ENCODE measurements around the gene AMZ1. TPM values are rescaled to one million over a fixed set of nuclear protein-coding genes. Genes with fewer than 3 reads are reported as not detected.

Gene AMZ1, protein sequence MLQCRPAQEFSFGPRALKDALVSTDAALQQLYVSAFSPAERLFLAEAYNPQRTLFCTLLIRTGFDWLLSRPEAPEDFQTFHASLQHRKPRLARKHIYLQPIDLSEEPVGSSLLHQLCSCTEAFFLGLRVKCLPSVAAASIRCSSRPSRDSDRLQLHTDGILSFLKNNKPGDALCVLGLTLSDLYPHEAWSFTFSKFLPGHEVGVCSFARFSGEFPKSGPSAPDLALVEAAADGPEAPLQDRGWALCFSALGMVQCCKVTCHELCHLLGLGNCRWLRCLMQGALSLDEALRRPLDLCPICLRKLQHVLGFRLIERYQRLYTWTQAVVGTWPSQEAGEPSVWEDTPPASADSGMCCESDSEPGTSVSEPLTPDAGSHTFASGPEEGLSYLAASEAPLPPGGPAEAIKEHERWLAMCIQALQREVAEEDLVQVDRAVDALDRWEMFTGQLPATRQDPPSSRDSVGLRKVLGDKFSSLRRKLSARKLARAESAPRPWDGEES
- total RNA-seq (2014; rRNA removed): not detected in 2 replicates
- polyA plus RNA-seq (2012): 0.34 TPM

DNA sequence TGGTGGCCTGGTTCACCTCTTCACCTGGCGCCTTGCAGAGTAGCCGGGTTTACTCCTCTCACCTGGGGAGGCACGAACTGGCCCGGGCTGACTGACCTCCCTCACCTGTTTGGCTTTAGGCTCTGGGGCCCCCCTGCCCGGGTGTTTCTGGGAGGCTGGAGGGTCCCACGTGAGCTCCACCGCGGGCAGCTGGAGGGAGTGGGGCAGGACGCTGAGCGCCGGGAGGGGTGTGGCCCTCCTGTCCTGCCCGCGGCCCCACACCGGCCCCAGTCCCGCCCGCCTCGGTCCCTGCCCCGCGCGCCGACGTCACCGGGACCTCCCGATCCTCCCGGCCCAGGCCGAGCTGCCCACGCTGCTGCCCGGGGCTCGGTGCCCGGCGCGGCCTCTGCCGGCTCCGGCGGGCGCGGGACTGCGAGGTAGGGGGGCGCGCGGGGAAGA, at the start of gene AMZ1:
Gene AMZ1 (plus strand): TSS at position 322 of the 438 bp plus-strand sequence. CDS start 12,250 bp downstream, outside the sequence.
- DNase-seq (ENCODE audit: low read depth): no peak

DNA sequence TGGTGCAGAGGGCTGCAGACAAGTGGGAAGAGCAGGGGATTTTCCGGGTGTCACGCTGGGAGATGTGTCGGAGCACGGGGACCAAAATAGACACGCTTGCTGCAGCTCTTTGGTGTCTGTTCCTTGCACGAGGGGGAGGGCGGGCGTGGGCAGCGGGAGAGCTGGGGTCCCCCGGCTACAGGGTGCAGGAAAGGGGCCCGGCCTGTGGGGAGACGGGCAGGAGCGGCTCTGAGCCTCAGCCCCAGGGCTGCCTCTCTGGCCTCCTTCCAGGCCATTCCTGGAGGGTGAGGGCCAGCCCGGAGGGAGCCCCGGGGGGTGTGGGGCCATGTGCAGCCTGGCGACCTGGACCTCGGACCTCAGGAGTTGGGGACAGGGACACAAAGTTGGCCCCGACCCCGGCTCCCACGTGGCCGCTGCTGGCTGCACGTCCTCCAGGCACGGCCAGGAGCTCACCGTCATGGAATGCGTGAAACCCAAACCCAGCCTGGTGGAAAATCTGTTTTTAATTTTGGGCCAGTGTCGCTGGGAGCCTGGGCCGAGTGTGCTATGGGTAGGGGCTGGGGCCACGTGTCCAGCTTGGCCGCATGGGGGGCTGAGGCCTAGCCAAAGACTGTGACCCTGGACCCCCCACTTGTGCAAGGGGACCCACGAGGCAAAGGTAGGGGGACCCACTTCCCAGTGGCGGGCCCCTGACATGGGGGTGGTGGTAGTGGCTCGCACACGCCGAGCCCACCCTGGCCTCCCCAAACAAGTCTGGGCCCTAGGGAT, 49.6 kb upstream of the AMZ1 start:
- DNase-seq (ENCODE audit: low read depth): no peak

DNA sequence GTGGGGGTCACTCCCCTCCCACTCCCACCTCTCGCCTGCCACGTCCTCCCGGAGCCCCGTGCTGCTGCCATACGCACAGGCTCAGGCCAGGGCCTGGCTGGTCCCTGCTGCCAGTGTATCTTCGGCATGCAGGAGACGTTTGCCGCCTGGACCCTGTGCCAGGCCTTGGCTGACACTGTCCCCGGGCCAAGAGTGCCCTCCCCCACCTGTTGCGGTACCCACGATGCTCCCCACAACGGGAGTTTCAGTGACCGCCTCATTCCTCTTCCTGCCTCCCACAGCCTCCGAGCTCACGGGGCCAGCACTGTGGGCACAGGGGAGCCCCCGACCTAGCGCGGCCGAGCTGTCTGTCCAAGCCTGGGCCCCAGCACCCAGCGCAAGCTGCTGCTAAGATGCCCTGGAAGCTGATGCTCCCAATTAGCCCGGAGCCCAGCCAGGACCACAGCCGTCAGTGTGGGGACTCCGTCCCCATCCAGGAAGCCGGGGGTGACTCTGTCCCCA, 48.8 kb upstream of the AMZ1 start:
- no peak for DNase-seq (ENCODE audit: low read depth)

DNA sequence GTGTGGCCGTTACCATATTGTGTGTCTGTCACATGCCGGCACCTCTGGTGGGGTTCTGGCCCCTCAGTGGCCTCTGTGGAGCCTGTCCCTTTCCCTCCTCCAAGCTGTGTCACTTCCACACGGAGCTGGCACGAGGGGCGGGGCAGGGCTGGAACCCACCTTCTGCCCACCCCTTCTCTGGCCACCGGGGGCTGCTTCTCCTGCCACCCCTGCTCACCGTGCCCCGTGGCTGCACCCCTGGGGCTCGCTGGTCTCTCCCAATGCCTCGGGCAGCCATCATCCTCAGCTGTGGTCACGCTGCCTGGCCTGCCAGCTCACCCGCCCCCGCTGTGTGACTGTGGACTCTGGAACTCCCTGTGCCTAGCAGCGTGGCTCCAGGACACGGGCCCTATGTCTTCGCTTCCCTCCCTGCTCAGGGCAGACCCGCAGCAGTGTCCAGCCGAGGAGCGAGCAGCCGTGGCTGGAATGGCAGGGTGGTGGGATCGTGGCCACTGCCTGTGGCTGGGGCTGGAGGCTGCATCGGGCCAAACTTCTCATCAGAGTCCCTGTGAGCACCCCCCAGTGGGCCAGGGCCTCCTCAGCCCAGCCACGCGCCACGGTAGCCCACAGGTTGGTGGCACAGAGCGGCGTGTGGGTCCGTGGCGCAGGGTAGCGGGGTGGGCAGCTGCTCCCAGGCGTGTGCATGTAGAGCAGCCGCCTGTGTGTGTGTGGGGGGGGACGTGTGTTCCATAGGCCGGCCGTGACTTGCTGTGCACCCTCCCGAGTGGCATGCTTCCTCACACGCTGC, 48.1 kb upstream of the AMZ1 start:
- no peak for DNase-seq (ENCODE audit: low read depth)

DNA sequence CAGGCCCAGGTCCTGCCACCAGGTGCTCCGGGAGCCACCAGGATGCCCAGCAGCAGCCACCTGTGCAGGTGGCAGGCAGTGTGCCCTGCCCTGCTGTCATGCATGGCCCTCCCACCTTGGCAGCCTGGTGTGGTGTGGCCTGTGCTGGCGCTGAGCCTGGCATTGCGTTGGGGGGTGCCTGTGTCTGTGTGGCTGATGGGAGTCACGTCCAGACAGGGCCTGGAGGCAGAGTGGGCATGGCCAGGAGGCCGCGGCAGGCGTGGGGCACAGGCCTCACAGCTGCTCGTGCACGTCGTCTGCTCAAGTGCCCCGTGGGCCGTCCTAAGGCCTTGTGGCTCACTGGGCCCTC, 47.5 kb upstream of the AMZ1 start:
- DNase-seq (ENCODE audit: low read depth): peak; percentile 36

DNA sequence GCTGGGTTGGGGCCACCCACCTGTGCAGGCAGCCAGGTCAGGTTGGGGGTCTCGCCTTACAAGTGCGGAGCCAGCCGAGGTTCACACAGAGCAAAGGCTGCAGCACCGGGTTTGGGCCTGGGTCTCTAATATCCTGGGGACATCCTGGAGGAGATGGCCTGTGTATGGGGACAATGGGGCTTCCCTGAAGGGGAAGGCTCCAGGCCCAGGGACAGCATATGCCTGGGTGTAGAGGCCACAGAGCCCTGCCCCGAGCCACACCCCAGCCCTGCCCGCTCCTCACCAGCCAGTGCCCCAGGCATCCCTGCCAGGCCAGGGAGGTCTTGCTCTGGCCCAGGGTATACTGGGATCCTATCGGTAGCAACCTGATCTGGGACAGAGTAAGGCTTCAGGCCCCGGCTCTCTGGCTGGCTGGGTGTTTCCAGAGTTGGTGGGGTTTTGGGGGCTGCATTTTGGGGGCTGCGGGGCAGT, 47.1 kb upstream of the AMZ1 start:
- no peak for DNase-seq (ENCODE audit: low read depth)

DNA sequence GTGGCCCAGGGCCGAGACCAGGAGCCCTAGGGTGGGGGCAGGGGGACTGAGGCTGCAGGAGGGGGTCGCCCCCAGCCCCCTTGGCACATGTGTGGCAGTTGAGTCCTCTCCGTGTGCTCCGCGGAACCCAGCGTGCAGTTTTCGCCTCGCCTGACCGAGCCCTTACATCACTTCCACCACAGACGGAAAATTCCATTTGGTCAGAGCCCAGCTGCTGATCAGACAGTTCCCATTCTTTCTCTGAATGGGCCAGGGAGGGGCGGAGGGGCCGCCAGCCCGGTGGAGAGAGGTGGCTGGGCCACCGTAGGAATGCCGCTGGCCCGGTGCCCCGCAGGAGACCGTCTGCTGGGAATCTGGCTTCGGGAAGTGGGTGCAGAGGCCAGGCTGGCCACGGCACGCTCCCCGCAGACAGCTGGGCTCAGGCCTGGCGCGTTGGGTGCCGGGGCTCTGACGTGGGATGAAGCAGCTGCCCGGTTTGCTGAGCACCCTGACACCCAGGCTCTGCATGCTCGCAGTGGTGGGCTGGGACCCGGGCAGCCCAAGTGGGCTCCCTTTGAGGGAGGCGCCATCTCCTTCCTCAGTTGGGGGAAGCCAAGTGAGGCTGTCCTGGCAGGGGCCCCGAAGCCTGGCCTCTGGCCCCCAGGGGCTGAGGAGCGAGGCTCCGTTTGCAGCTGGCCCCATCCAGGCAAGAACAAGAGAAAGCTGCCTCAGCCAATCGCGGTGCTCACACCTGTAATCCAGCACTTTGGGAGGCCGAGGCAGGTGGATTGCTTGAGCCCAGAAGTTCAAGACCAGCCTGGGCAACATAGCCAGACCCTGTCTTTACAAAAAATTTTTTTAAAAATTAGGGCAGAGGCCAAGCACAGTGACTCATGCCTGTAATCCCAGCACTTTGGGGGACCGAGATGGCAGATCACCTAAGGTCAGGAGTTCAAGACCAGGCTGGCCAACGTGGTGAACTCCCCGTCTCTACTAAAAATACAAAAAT, 46.3 kb upstream of the AMZ1 start:
- DNase-seq (ENCODE audit: low read depth): peak; percentile 96

DNA sequence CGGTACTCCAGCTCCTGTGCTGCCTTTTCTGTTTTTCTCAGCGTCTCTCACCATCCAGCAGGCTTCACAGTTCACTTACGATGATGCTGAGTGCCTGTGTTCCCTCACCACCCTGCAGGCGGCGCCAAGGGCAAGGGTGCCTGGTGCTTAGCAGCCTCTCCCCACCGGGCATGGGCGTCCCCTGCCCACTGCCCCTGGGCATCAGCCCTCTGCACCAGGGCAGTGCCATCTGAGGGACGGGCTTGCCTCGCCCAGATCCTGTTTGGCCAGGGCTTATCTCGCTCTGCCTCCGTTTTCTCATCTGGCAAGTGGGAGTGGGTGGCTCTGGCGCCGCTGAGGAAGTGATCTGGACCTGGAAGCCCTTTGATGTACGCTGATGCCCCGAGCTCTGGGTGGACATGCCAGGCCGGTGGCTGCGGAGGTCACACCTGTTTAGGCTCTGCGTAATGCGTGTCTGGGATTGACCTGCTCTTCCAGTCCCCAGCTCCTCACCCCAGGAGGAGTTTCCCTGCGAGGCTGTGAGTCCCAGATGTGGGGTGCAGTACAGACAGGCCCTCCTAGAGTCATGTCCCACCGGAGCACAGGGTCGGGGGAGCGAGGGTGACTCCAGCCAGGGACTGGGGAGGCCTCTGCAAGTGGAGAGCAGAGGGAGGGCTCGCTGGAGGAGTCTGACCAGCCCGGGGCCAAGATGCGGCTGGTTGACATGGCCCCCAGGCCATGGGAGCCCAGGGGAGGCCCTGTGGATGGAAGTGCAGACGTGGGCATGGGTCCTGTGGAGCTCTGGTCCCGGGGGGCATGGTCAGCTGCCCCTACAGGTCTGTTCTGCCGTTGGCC, 44.4 kb upstream of the AMZ1 start:
- DNase-seq (ENCODE audit: low read depth): no peak

DNA sequence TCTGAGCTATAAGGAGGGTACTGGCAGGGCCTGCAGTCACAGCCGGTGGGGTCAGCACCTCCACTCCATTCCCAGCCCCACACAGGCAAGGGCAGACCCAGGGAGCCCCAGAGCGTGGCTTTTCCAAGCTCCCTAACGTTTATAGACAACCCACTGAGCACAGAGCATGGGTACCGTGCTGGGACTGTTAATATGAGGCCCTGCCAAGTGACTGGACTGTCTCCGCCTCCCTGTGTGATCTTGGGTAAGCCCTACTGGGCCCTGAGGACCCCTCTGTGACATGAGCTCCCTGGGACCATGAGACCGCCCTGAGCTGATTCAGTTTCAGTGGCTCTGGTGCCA, 43.8 kb upstream of the AMZ1 start:
- no peak for DNase-seq (ENCODE audit: low read depth)

DNA sequence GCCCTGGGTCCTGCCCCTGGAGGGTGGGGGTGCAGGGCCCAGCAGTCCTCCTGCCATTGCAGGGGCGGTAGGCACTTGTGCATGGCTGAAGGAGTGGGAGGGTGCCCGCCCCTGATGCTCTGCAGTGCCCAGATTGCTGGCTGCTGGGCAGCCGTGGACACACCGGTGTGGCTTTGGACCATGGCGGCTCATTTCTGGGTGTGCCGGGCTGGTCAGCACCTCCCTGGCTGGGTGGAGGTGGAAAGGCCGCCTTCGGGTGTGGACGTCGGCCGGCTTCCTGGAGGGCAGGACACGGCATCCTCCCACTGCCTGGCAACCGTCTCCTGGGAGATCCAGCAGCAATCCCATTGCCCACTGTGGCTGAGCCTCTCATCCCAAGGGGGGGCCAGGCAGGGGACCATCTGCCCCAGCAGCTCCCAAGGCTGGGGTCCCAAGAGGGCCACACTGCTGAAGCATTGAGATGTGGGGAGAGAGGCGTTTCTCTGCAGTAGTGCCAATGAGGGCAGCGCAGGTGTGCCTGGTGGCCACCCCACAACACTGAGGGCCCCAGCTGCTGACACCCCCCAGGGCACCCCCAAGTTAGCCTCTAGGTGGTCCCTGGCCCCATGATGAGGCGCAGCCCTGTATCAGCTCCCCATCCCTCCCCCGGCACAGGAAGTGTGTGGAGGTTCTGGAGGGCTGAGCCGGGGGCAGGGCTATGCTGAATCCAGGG, 43.3 kb upstream of the AMZ1 start:
- no peak for DNase-seq (ENCODE audit: low read depth)

DNA sequence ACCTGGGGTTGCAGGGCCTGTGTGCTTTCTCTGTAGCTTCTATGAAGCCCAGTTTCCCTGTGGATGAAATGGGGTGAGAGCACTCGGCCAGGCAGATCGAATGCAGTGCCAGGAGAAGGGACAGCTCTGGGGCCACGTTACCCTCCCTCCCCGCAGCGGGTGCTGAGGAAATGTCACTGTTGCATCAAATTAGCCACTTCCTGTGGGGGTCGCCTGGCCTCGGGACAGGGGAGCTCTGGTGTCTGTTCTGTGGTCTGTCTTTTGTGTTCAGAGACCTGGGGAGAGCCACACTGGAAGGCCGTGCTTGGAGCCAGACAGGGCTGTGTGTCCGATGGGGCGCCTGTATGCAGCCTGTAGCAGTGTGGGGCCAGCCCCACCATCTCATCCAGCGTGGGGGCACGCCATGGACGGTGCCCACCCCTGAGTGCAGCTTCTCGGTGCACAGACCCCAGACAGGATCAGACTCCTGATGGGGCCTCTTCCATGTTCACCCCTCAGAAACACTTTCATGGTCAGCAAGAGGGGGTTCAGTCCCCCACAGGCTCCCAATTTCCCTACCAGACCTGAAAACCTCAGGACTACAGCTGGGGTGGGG, 42.6 kb upstream of the AMZ1 start:
- no peak for DNase-seq (ENCODE audit: low read depth)

DNA sequence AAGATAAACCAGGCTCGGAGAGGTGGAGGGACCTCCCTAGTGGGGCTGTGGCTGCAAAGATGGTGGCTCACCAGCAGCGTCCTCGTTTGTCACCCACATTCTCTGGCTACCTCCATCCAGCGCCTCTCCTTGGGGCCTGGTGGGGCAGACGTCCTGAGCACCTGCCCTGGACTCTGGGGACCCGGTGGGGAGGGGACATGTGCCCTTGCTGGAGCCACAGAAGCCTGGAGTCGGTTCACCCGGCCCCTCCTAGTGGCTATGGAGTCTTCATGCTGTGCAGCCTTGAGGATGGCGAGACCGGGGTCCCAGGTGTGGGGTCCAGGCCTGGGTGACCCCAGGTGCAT, 41.7 kb upstream of the AMZ1 start:
- DNase-seq (ENCODE audit: low read depth): no peak

DNA sequence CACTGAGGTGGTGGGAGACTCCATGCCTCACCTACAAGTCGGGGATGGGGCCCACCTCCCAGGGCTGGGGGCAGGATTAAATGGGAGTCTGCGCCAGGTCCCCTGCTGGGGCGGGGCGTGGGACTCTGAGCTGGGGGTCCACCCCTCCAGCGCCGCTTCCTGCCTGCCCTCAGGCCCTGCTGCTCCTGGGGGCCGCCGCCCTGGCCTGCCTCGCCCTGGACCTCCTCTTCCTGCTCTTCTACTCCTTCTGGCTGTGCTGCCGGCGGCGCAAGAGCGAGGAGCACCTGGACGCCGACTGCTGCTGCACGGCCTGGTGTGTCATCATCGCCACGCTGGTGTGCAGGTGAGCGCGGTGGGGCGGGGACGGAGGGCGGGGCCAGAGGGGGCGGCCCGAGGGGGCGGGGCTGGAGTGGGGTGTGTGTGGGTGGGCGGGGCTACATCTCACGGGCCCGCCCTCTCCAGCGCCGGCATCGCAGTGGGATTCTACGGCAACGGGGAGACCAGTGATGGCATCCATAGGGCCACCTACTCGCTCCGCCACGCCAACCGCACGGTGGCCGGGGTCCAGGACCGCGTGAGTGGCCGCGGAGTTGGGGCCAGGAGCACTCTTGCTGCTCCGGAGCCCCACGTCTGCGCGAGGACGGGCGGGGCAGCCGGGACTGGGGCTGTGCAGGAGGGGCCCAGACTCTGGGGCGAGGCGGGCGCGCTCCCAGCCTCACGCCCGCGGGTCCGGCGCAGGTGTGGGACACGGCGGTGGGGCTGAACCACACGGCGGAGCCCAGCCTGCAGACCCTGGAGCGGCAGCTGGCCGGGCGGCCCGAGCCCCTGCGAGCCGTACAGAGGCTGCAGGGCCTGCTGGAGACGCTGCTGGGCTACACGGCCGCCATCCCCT, 41.1 kb upstream of the AMZ1 start:
- no peak for DNase-seq (ENCODE audit: low read depth)

DNA sequence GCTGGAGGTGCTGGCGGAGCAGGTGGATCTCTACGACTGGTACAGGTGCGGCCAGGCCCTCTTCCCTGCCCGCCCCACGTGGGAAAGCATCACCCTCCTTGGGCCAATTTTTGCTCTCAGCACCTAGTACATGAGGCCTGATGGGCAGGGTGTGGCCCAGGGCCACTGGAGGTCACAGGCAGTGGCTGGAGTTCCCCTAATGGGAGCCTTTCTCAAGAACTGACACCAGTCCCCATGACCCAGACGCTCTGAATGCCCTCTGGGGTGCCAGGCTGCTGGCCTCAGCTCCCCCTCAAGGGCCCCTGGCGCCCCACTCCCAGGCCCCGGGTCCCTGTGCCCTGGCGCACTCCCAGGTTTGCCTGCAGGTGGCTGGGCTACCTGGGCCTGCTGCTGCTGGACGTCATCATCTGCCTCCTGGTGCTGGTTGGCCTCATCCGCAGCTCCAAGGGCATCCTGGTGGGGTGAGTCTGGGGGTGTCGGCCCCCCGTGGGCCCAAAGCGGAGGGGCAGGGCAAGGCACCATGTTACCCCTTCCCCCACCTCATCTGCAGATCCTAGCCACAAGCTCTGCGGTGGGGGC, 40.3 kb upstream of the AMZ1 start:
- no peak for DNase-seq (ENCODE audit: low read depth)

DNA sequence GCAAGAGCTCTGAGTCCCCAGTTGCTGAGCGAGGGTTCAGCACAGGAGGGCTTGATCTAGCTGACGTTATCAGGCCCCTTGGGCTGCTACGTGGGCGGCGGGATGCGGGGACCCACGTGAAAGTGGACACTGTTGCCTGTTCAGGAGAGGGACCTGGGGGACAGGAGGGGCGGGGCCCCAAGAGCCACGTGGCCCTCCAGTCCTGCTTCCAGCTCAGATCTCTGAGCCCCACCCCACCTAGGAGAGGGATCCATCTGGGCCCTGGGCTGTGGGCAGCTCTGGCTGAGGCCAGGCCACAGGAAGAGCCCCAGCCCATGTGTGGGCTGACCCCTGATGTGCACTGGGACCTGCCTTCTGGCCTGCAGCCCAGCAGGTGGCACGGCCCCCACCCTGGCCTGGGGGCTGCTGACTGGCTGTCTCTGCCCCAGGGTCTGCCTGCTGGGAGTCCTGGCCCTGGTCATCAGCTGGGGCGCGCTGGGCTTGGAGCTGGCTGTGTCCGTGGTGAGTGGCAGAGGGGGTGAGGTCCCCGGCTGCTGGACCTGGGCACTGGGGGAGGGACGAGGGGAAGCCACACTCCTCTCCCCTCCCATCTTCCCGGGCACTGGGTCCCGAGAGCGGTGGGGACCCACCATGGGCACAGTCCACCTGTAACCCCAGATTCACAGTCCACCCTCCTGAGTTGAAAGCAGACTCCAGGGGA, 38.7 kb upstream of the AMZ1 start:
- DNase-seq (ENCODE audit: low read depth): no peak

DNA sequence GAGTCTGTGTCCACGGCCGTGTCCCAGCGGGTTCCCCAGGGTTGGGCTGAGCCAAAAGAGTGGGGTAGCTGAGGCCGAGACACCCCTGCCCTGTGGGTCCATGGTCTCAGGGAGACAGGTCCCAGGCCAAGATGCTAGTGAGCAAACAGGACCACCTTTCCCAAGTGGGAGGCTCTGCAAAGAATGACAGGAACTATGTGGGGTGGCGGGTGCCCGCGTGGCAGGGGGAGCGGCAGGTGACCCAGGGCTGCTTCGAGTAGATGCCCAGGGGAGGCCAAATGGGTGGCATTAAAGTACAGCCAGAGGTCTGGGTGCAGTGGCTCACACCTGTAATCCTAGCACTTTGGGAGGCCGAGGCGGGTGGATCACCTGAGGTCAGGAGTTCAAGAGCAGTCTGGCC, 38.0 kb upstream of the AMZ1 start:
- DNase-seq (ENCODE audit: low read depth): no peak

DNA sequence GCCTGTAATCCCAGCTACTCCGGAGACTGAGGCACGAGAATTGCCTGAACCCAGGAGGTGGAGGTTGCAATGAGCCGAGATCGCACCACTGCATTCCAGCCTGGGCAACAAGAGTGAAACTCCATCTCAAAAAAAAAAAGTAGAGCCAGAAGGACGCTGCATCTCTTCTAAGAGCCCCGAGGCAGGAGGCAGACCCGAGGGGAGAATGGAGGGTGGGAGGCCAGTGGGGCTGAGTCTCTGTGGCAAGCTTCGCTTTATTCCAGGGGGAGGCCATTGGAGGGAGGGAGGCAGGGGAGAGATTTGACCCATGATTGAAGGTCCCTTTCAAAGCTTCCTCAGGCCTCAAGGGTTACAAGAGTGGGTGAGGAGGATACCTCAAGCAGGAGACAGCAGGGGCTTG, 37.6 kb upstream of the AMZ1 start:
- DNase-seq (ENCODE audit: low read depth): no peak

Data from LHCN-M2 (cell line).